Upper lobe of right lung (tissue), 1 donor: ENCODE data around the gene USP20. TPM values are rescaled to one million over a fixed set of nuclear protein-coding genes. Genes with fewer than 3 reads are reported as not detected.

Experiments used
- ATAC-seq: fragments of 200-7000 bp; cut with Tn5 transposase; one replicate; pipeline ENCODE4 v1.9.1; 2020; ENCODE audit warnings: mild to moderate bottlenecking, moderate library complexity
- DNase-seq: peaks from one replicate; pipeline ENCODE4 v3.0.0-alpha.2; 2020
- H3K27ac ChIP-seq: fragments of 200-600 bp; one replicate; pipeline ENCODE4 v1.8.0; 2022
- H3K27me3 ChIP-seq: fragments of 200-600 bp; one replicate; pipeline ENCODE4 v1.8.0; 2022; ENCODE audit warnings: mild to moderate bottlenecking
- H3K36me3 ChIP-seq: fragments of 200-600 bp; one replicate; pipeline ENCODE4 v1.8.0; 2022
- H3K4me1 ChIP-seq: fragments of 200-600 bp; one replicate; pipeline ENCODE4 v1.8.0; 2022
- H3K4me3 ChIP-seq: fragments of 200-600 bp; one replicate; pipeline ENCODE4 v1.8.0; 2022; ENCODE audit warnings: mild to moderate bottlenecking
- H3K9me3 ChIP-seq: fragments of 200-600 bp; one replicate; pipeline ENCODE4 v1.8.0; 2022
- intact Hi-C: fragments of 100-400 bp; cut with DNase I; formaldehyde crosslinking; loops from one replicate; pipeline ENCODE4 v1.11.0; 2022
- total RNA-seq: library from RNA; stranded (reverse); fragmentation: NEBNext Ultra II Directional; extraction: Animal tissue kit (Norgen Biotek cat#: 25700); gene quantifications from one replicate; pipeline ENCODE4 v1.2.1, GENCODE V29; 2021
- TF ChIP-seq, protein P1 (sequence below): fragments of 200-600 bp; IDR thresholded peaks from one replicate; pipeline ENCODE4 v1.8.0; 2022; ENCODE audit warnings: antibody characterized with exemption
- donor health status: DM: no; HTN: yes; CAD: no; lungs with severe emphysema.

Gene USP20
- total RNA-seq, 1 donor from 2014 or later, result 21.4 TPM

DNA sequence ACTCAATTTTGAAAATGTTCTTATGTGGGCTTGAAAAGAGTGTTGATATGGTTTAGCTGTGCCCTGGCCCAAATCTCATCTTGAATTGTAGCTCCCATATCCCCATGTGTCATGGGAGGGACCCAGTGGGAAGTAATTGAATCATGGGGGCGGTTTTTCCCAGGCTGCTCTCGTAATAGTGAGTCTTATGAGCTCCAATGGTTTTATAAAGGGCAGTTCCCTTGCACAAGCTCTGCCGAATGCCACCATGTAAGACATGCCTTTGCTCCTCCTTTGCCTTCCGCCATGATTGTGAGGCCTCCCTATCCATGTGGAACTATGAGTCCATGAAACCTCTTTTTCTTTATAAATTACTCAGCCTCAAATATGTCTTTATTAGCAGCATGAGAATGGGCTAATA is 71.0 kb downstream of the USP20 start:
- Histone ChIP-seq H3K9me3 (no peaks in the 10 kb centered on the region), H3K27ac (no peak overlapping the region), H3K27me3 (no peaks in the 10 kb centered on the region), H3K4me1 (no peaks in the 10 kb centered on the region), H3K4me3 (no peak overlapping the region), H3K36me3 (peaks cover 58% of the 10 kb centered on the region)
- no peak for DNase-seq
- no peak for ATAC-seq
- TF ChIP-seq, protein P1, sequence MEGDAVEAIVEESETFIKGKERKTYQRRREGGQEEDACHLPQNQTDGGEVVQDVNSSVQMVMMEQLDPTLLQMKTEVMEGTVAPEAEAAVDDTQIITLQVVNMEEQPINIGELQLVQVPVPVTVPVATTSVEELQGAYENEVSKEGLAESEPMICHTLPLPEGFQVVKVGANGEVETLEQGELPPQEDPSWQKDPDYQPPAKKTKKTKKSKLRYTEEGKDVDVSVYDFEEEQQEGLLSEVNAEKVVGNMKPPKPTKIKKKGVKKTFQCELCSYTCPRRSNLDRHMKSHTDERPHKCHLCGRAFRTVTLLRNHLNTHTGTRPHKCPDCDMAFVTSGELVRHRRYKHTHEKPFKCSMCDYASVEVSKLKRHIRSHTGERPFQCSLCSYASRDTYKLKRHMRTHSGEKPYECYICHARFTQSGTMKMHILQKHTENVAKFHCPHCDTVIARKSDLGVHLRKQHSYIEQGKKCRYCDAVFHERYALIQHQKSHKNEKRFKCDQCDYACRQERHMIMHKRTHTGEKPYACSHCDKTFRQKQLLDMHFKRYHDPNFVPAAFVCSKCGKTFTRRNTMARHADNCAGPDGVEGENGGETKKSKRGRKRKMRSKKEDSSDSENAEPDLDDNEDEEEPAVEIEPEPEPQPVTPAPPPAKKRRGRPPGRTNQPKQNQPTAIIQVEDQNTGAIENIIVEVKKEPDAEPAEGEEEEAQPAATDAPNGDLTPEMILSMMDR, result no peak
- intact Hi-C loops, result no loop called here

DNA sequence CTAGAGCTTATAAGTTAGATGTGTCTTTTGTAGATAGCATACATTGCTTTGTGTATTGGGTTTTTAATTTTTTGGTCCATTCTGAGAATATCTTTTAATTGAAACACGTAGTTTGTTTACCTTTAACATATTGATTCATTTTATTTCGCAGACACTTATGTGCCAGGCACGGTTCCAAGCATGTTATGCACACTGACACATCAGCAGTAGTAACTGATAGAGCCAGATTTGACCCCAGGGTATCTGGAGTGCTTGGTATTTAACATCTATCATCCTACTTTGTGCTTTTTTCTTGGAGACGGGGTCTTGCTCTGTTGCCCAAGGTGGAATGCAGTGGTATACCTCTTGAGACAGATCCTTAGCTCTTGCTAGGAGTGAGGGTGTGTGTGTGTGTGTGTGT is 71.9 kb downstream of the USP20 start:
- Histone ChIP-seq H3K4me3 (no peak overlapping the region), H3K9me3 (no peaks in the 10 kb centered on the region), H3K4me1 (no peaks in the 10 kb centered on the region), H3K36me3 (peaks cover 52% of the 10 kb centered on the region), H3K27me3 (no peaks in the 10 kb centered on the region), H3K27ac (no peak overlapping the region)
- DNase-seq, result no peak
- no peak for ATAC-seq
- TF ChIP-seq, protein P1, result no peak
- intact Hi-C loops, result no loop called here

DNA sequence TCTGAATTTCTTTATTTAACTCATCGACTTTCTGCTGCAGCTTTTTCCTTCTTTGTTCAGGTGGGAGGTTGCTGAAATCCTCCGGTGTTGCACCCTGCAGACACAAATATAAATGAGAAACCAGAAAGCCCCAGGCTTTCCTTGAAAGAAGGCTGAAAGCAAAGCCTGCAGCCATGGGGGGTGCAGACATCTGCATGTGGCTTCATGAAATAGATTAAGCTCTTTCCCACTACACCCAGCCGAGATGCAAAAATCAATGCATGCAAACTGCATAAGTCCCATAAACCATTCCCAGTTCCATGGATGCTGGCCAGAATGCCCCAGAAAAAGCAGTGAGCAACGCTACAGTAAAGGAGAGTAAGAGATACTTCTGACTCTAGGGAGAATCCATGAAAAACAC is 73.6 kb downstream of the USP20 start:
- H3K9me3 ChIP-seq, result no peaks in the 10 kb centered on the region
- H3K36me3 ChIP-seq, result peaks cover 45% of the 10 kb centered on the region
- no peak for ATAC-seq
- no peak for DNase-seq
- no peak overlapping the region for H3K4me3 ChIP-seq
- intact Hi-C loops, result no loop called here
- no peaks in the 10 kb centered on the region for H3K4me1 ChIP-seq
- no peak overlapping the region for H3K27ac ChIP-seq
- TF ChIP-seq, protein P1, result no peak
- no peaks in the 10 kb centered on the region for H3K27me3 ChIP-seq

DNA sequence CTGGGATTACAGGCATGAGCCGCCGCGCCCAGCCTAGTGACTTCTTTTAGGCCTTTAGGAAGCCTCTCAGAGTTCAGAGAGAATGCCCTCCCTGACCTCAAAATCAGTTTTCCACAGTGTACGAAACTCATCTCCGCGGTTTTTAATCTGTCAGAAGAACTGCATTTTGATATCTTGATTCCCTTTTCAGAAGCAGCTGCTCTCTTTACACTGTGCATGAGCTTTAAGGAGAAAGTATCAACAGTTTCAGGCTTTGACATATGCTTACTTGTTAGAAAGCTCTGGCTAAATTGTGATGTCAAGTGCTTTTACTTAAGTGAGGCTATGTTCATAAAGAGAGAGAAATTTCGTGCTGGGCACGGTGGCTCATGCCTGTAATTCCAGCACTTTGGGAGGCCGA is 74.6 kb downstream of the USP20 start:
- H3K4me1 ChIP-seq, result no peaks in the 10 kb centered on the region
- H3K9me3 ChIP-seq, result no peaks in the 10 kb centered on the region
- H3K36me3 ChIP-seq, result peaks cover 45% of the 10 kb centered on the region
- H3K27me3 ChIP-seq, result no peaks in the 10 kb centered on the region
- ATAC-seq (no peak), DNase-seq (no peak)
- no peak overlapping the region for H3K4me3 ChIP-seq
- no peak overlapping the region for H3K27ac ChIP-seq
- intact Hi-C loops, result no loop called here
- TF ChIP-seq, protein P1, result no peak

DNA sequence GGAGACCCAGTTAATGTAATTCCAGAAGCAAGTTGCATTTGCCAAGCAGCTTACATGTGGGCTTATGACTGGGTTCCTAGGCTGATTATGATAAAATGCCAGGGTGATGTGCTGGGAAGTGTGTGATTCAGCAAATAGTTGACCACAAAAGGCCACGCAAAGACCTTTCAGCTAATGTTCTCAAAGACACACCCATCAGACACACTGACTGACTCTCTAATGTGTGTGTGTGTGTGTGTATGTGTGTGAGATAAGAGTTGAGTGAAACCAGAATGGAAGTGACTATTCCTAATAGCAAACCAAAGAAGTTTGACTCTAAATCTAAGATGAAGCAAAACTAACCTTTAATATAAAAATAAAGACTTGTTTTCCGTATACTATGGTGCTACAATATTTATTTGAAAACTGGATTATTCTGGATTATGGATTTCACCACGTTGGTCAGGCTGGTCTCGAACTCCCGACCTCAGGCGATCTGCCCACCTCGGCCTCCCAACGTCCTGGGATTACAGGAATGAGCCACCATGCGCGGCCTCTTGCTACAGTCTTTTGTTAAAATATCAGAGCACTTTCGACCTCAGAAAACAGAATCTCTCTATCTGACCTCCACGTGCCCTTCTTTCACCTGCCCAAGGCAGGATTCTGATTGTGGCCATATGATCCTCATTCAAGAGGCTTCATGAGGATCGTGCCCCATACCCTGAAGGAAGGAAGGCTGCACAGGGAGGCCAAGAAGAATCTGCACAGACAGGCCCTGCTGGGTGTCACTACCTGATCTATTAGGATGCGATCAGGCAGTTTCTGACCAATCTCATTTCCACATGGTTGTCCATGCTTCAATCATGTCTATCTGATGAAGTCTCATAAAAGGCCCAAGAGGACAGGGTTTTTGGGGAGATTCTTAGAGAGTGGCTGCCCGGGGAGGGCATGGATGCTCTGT is 75.6 kb downstream of the USP20 start:
- H3K4me1 ChIP-seq, result no peaks in the 10 kb centered on the region
- ATAC-seq (peak; percentile 69), DNase-seq (no peak)
- H3K4me3 ChIP-seq, result no peak overlapping the region
- H3K9me3 ChIP-seq, result no peaks in the 10 kb centered on the region
- no peak overlapping the region for H3K27ac ChIP-seq
- TF ChIP-seq, protein P1, result no peak
- peaks cover 40% of the 10 kb centered on the region for H3K36me3 ChIP-seq
- intact Hi-C loops, result no loop called here
- no peaks in the 10 kb centered on the region for H3K27me3 ChIP-seq
